ENCODE results near the gene MYO5C.

The MYO5C gene

DNA sequence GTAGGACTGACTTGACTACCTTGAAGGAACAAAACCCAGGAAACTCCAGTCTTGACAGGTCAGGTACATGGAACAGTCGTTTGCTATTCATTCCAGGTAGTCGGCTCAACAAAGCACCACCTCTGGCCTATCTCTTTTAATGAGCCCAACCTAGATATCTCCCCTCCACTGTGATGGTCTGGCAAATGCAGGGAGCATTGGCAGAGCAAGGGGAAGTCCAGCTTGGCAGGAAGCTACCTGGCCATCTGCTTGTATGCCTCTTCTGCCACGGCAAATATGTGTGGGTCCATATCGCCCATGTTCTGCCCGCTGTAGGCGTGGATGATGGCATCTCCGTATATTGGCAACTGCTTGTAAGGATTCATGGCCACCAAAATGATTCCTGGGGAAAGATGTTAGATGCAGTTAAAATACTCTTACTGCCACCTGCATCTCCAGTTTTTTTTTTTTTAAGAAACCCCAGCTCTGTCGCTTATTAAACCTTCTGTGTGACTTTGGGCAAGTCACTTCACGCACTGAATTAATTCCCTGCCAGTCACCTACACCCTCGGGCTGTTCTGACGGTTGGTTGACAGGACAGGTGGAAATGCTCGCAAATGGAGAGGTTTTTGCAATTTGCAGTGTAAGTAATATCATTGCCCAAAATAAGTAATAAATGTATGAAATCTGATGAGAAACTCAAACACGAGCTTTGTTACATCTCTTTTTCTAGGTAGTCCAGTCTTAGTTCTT is 16.8 kb downstream of the MYO5C start:
- DNase-seq (ENCODE audit: low spot score), result no peak

DNA sequence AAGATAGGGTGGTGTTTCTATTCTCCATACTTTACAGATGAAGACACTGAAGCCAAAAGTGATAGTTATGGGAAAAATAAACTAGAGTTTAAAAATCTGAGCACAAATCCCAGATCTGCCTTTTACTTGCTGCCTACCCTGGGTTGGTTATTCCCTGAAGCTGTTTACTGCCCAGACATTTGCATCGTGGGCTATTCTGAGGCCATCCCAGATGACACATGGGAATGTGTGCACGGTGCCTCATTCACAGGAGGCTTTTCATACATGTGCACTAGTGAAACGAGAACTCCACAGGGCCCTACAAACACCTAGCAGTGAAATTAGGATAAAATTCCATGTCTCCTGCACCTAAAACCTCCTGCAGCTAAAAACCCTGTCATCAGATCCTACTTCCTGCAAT is 17.5 kb downstream of the MYO5C start:
- DNase-seq (ENCODE audit: low spot score), result no peak

DNA sequence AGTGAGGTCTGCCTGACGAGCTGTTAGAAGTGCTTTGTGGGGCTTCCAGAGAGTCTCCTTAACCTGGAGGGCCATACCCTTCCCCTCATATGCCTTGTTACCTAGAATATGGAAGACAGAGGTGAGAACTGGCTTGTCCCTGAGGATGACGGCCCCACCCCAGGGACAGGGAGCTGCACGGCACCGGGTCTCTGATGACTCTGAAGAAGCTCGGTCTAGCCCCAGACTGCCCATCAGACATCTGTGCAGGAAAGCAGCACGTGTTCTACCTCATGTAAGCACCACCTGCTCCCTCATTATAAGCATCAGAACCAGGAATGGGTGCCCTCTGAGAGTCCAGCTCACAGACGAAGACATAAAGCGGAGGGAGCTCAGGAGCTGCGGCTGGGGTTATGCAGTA is 18.0 kb downstream of the MYO5C start:
- DNase-seq (ENCODE audit: low spot score), result no peak

DNA sequence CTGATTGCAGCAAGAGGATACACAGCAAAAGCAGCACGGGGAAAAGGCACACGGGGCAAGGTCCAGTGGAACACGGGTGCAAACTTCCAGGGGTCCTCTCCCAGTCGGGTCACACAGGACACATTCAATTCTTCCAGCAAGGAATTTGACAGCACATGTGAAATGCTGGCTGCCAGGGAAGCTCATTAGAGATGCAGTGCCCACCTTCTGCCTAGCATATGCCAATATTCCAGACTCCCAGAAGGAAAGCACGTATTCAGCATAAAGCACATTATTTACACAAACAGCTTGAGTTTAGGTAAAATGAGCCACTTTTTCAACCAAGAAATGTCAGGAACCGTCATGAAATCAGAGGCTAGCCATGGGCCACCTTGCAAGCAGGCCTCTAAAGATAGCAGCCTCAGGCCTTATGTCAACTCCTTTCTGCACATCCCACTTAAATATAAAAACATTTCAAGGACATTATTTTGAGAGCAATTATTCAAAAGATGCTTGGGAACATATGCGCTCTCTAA is 19.3 kb downstream of the MYO5C start:
- DNase-seq (ENCODE audit: low spot score), result no peak

DNA sequence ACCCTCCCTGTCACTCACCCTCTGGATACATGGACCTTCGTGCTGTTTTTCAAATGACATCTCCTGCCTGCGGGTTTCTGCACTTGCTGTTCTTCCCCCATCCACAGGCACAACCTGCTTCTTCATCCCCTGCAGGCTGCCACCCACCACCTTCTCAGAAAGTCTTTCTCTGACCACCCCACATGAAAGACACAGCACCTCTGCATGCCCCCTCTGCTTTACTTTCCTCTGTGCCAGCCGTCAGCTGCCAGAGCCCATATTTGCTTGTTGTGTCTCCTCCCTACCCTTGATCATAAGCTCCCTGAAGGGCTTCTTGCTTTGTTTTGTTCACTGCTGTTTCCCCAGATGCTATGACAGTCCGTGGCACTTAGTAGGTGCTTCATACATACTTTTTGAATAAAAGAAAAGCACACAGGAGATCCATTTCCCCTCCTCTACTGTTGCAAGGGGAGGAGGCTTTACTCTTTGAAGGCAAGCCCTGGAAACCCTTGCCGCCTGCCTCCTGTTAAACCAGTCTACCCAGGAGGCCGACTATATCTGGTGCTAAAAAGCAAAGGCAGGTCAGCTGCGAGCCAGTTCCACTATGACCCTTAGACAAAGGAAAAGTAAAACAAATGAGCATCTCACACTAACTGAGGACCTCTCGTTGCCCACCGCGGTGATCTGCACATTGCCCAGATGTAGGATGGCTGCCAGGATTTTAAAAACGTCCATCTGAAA is 31.9 kb downstream of the MYO5C start:
- no peak for DNase-seq (ENCODE audit: low spot score)

DNA sequence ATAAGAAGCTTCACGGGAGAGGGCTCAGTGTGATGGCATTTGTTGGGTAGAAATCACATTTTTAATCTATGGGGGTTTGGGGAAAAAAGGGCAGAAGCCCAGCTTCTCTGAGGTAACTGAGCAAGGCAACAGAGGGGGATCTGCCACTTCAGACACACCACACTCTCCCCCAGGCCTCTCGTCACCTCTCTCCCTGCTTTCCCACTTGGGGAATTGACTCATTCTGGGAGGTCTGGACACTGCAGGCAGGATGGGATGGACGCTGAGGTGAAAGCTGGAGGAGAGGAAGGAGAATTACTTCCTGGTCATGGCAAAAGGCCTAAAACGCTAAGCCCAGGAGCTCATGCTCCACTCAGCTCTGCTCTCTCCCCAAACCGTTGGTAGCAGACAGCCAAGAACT is 33.2 kb downstream of the MYO5C start:
- DNase-seq (ENCODE audit: low spot score), result no peak

DNA sequence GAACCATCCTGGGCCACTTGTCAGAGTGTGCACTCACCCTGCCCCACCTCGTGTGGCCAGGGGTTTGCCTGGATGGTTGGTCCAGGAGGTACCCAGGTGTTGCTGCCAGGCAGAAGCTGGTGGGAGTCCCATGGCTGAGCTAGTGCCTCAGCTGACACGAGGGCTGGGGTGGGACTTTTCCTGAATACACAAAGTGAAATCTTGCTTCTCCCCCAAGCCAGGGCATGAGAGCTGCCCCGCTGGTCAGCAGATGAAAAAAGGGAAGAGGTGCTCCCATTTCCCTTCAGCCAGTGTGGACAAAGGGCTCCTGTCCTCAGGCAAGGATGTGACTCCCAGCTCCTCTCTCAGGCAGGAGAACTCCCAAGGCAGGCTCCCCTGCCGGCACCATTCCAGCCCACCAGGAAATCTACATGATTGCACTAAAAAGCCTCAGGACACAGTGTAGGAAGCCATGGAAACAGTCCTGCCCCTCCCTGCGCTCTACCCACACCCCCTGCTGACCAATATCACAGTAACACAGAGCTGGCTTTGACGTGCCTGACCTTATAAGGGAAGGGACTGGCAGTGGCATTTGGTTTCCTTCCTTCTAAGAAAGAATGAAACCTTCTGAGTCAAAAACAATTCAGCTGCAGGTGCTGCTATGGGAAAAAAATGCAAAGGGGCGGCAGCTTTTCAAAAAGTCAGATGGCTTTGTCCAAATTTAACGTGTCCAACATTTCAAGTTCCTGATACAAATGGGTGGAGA is 33.9 kb downstream of the MYO5C start:
- DNase-seq (ENCODE audit: low spot score), result peak; percentile 74

DNA sequence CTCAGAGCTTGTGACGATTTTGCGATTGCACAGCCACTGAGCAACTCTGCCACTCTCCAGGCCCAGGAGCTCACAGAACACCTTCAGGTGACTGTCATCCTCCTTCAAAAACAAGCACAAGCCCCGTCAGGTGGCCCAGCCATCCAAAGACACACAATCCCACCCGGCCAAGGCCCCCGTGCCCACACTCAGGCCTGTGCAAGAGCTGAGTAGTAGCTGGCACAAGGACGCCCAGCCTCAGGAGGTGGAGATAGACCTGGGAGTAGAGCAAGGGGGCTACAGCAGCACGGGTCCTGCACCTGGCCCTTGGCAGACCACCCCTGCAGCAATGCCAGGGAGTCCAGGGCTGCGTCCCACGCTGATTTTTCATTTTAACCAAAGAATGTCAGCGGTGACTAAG is 34.6 kb downstream of the MYO5C start:
- DNase-seq (ENCODE audit: low spot score), result no peak

DNA sequence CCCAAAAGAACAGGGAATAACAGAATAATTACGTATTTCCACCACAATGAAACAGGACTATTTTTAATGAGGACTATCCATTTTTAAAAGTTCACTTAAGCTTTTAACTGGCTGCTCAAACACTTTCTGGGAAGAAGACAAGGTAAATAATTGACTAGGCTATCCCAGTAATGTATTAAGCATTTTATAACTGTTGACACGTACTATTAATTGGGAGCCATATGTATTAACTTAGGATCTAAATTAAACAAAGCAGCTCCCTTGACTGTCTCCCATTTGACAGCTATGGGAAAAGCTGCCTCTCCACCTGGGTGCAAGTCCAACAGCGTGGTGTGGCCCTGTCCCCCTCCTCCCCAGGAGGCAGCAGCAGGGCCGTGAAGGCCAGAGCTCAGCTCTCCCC is 36.1 kb downstream of the MYO5C start:
- DNase-seq (ENCODE audit: low spot score), result no peak

DNA sequence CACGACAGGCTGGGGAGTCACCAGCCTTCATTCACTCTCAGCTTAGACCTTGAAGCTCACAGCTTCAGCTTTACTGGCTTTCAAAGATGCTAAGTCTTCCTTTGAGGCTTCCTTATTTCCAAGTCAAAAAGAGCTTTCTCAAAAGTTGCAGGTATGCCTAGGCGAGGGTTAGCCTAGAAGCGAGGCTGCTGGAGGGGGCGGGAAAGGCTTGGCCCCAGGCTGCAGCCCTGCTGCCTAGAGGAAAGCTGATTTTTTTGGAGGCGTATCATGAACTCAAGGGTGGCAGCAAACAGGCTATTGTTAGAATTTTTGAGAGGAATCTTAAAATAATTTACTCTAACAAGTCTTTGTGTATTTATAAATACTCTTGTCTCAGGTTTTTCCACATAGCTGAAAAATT is 37.1 kb downstream of the MYO5C start:
- DNase-seq (ENCODE audit: low spot score), result no peak

DNA sequence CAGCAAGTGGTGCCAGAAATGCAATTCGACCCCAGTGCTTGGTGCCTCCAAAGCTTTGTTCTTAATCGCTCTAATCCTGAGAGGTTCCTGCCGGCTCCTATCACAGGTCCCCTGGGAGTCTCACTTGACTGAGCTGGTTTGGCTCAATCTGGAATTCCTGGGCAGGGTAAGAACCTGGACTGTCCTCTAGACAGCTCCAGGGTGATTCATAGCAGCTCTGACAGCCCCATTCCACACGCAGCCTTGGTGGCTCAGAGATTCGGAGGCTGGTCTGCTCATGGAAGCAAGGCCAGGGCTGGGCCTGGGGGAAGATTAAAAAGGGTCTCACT is 37.9 kb downstream of the MYO5C start:
- peak; percentile 19 for DNase-seq (ENCODE audit: low spot score)

DNA sequence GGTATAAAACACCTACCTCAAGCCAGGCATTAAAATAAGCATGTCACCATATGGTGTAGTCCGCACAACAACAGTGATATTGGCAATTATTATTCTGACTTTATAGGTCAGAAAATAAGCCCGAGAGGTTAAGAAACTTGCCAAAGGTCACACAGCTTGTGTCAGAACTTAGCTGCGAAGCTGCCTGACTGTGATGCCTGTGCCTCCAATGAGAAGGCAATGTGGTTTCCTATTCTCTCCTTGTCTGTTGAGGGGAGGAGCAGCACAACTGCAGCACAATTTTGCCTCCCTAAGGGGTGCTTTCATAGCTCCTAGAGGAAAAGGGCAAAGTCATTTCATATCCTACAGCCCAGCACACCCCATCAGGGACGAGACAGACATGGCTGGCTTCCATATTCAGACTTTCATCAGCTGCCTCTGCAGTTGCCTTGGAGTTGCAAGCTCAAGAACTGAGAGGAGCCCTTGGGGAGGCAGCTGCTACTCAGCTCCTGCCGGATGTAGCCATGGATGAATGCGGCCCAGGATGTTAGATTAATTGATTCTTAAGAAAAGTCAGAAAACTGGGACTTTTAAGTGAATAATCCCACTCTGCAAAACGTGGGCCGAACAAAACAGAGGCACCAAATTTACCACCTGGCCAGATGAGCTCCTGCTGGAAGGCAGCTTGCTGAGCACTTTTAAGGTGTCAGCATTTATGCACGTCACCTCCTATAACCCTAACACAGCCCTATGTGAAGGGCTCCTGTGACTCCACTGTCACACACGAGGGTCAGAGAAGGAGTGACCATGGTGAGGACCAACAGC is 38.5 kb downstream of the MYO5C start:
- no peak for DNase-seq (ENCODE audit: low spot score)

DNA sequence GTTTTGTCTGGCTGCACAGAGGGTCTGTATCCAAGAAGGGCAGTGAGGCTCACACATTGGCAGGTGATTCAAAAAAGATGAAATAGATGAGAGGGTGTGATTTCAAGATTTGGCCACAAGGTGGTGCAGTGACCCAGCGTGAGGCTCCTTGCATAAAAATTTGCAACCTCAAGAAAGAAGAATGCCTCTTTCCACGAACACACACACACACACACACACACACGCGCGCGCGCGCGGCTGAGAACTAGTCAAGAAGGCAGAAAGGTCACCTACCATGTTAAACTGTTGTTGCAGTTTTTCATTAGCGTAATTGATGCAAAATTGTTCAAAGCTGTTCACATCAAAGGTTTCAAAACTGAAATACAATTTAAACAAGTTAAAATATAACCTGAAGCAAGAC is 39.2 kb downstream of the MYO5C start:
- peak; percentile 70 for DNase-seq (ENCODE audit: low spot score)

DNA sequence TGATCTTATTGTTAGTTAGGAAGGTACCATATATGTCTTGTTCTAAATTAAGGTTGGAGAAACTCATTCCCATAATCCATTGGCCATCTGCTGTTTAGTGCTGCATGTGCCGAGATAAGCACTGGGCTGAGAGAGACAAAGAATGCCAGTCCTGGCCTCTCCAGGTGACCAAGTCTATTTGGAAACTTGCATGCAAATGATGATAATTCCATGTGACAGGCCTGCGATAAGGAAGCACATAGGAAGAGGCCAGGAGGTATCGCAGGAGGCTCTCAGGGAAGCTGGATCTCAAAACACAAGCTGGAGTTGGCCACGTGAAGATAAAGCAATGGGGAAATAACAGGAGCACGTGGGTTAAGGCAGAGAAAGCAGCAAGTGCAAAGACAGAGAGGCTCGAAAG is 39.7 kb downstream of the MYO5C start:
- DNase-seq (ENCODE audit: low spot score), result no peak

DNA sequence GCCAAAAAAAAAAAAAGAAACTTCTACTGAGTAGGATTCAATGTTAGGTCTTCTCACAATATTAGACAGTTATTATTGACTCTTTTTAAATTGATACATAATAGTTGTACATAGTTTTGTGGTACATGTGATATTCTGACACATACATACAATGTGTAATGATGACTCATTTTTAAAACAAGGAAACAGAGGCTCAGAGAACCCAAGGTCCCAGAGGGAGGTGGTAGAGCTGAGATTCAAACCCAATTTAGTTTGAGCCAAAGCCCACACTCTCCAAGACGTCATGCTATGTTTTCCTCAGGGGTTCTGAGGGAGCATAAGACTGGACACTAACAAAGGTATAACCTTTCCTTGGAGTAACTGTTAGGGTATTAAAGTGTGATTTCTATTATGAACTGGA is 40.6 kb downstream of the MYO5C start:
- no peak for DNase-seq (ENCODE audit: low spot score)

DNA sequence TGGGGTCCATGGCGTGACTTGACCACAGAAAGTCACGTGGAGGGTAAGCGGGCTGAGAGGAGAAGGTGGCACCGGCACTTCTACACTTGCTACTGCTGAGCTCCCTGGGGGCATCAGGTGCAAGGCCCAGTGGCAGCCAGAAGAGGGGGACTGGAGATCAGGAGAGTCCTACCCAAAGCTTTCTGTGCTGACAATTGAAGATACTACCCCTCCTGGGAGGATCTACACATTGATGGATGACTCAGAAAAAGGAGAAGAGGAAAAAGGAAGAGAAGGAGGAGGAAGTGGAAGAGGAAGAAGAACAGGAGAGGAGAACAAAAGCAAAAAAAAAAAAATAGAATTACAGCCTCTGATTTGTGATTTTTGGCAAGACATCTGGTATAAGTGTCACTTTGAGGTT is 41.2 kb downstream of the MYO5C start:
- no peak for DNase-seq (ENCODE audit: low spot score)

DNA sequence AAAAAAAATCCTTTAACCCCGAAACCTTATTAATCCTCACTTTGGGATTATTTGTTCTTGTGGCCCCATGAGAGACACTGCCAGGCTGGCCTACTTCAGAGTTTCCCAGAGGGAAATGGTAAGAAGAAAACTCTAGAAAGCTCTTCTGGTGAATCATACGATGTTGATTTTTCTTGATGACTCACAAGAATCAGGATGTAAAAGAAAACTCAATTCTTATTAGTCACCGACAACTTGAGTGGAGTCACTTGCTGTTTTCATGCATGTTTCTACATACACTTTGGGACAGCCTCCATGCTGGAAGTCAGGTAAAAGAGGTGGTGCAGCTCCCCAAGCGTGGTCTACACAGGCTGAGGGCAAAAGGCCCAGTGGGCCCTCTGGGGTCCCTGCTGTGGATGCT is 42.8 kb downstream of the MYO5C start:
- peak; percentile 75 for DNase-seq (ENCODE audit: low spot score)

DNA sequence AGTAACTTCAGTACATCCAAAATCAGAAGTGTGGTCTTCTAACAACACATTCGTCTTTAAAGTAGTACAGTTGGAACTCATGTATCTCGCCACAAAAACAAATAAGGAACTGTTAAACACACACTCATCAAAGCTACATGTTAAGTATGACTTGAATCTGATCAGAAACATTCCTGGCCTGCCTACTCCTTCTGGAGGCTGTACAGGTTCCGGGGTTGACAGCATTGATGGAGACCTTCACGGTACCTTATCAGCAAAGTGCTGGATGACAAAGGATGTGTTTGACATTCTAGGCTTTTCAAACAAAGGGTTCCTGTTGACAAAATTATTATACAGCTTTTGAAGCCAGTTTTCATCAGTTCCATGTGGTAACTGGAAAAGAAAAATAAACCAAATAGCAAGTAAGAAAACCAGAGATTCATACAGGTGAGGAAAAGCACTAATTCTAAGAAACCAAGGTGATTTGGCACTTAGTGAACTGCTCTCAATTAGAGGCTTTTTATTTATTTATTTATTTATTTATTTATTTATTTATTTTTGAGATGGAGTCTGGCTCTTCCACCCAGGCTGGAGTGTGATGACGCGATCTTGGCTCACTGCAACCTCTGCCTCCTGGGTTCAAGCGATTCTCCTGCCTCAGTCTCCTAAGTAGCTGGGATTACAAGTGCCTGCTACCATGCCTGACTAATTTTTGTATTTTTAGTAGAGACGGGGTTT is 44.3 kb downstream of the MYO5C start:
- DNase-seq (ENCODE audit: low spot score), result no peak

DNA sequence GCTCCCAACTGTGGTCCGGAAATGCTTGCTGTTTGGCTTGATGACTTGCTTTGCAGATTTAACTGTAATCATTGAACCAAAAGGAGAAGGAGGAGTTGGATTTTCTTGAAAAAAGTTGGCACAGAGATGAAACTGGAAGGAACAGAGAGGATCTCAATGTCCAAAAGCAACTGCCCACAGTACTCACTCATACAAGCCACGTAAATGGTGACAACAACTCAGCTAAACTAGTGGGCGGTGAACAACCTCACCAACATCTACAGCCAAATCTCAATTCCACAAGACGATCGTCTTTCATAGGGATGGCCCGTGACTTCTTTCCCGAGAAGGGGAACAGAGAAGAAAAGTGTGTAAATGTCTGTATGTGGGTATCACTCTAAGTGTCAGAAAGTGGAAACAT is 48.1 kb downstream of the MYO5C start:
- no peak for DNase-seq (ENCODE audit: low spot score)

DNA sequence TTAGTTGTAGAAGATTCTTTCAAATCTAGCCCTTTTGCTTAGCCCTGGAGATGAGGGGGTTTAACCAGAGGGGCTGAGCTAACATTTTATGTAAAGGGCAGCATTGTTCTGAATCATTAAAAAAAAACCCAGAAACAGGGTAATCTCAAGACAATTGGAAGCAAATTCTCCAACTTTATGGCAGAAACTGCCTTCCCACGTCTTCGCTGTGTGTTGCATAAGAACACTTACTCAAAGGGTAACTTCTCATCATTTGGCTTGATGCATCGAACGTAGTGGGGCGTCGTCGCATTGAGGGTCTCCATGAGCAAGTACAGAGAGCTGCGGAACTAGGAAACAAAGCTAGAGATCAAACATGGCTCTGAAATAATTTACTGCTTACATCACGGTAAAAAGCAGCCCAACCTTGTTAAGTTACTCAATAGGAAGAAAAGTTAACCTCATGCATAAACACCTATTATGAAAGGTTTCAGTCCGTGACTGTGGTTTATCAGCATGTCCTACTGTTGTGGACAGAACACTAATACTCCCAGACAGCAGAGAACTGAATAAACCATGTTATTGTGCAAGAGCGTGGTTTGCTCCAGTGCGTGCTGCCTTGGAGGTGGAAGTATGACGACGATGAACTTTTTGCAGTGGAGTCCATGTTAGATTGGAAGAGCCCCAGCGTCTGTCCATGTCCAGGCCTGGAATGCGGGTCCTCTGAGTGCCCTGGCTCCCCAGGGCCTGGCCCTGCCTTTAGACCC is 48.7 kb downstream of the MYO5C start:
- DNase-seq (ENCODE audit: low spot score), result no peak
